Subcutaneous abdominal adipose tissue (tissue), 5 donors: Measurements from ENCODE around the gene TMEM145.

Source experiments
- H3K27ac ChIP-seq: one replicate; pipeline ENCODE4 v1.7.0; 2013; ENCODE audit warnings: low read depth, mild to moderate bottlenecking, inconsistent platforms, low read length, moderate library complexity
- H3K27me3 ChIP-seq, 5 donors: one replicate each; pipeline ENCODE4 v1.7.0; 2013; ENCODE audit warnings: low read length in 5 of 5, inconsistent platforms in 1 of 5; ENCODE audit not compliant: control insufficient read depth in 5 of 5, insufficient read depth in 4 of 5
- H3K36me3 ChIP-seq, 5 donors: one replicate each; pipeline ENCODE4 v1.7.0; 2013; ENCODE audit warnings: low read length in 5 of 5; ENCODE audit not compliant: control insufficient read depth in 5 of 5, insufficient read depth in 5 of 5
- H3K4me1 ChIP-seq, 5 donors: one replicate each; pipeline ENCODE4 v1.7.0; 2013; ENCODE audit warnings: low read length in 5 of 5, mild to moderate bottlenecking in 3 of 5, moderate library complexity in 1 of 5; ENCODE audit not compliant: control insufficient read depth in 5 of 5, insufficient read depth in 5 of 5
- H3K4me3 ChIP-seq, 5 donors: one replicate each; pipeline ENCODE4 v1.7.0; 2013; ENCODE audit warnings: low read length in 5 of 5, low read depth in 1 of 5
- H3K9ac ChIP-seq, 5 donors: one replicate each; pipeline ENCODE4 v1.7.0; 2013; ENCODE audit warnings: low read length in 5 of 5, mild to moderate bottlenecking in 4 of 5, moderate library complexity in 3 of 5
- H3K9me3 ChIP-seq, 5 donors: one replicate each; pipeline ENCODE4 v1.7.0; 2013; ENCODE audit warnings: low read length in 5 of 5; ENCODE audit not compliant: control insufficient read depth in 5 of 5
- donor health status: healthy.
- donor health status: healthy.
- donor health status: healthy.
- donor health status: healthy.
- donor health status: healthy.

Gene TMEM145

DNA sequence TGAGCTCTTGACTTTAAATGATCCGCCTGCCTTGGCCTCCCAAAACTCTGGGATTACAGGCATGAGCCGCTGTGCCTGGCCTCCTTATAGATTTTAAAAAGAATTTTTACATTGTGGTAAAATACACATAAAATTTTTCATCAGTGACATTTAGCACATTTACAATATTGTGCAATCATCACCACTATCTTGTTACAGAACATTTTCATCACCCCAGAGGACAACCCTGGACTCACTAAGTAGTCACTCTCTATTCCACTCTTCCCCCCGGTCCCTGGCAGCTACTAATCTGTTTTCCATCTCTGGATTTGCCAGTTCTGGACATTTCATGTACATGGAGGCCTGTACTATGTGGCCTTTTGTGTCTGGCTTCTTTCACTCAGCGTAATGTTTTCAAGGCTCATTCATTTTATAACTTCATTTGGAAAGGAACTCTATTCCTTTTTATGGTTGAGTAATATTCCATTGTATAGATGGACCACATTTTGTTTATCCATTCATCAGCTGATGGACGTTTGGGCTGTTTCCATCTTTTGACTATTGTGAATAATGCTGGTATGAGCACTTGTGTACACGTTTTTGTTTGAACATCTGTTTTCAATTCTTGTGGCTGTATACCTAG lies 32.2 kb downstream of the TMEM145 start:
- Histone ChIP-seq H3K9ac (no peak overlapping the region), H3K27me3 (no peaks in the 10 kb centered on the region), H3K4me1 (peaks cover 0 to 32% (median 3%) of the 10 kb centered on the region in 5 donors), H3K36me3 (peaks cover 0 to 38% (median 18%) of the 10 kb centered on the region in 5 donors), H3K27ac (peak overlapping the region; percentile 41), H3K4me3 (no peak overlapping the region), H3K9me3 (no peaks in the 10 kb centered on the region)

DNA sequence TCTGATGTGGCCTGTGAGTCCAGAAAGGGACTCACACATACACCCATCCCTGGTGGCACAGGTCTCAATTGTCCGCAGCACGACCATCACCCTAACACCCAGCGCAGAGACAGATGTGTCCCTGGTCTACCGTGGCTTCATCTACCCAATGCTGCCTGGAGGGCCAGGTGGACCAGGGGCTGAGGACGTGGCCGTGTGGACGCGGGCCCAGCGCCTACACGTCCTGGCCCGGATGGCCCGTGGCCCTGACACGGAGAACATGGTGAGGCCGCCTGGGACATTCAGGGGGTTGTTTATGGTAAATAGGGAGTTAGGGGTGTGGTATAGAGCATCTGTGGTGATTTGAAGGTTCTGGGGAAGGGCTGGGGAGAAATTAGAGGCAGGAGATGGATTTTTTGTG lies 35.1 kb downstream of the TMEM145 start:
- H3K9ac ChIP-seq: no peak overlapping the region
- no peaks in the 10 kb centered on the region for H3K9me3 ChIP-seq
- H3K36me3 ChIP-seq: peaks cover 0 to 52% (median 25%) of the 10 kb centered on the region in 5 donors
- H3K27ac ChIP-seq: no peak overlapping the region
- H3K27me3 ChIP-seq: no peaks in the 10 kb centered on the region
- peaks cover 0 to 32% (median 3%) of the 10 kb centered on the region in 5 donors for H3K4me1 ChIP-seq
- H3K4me3 ChIP-seq: no peak overlapping the region

DNA sequence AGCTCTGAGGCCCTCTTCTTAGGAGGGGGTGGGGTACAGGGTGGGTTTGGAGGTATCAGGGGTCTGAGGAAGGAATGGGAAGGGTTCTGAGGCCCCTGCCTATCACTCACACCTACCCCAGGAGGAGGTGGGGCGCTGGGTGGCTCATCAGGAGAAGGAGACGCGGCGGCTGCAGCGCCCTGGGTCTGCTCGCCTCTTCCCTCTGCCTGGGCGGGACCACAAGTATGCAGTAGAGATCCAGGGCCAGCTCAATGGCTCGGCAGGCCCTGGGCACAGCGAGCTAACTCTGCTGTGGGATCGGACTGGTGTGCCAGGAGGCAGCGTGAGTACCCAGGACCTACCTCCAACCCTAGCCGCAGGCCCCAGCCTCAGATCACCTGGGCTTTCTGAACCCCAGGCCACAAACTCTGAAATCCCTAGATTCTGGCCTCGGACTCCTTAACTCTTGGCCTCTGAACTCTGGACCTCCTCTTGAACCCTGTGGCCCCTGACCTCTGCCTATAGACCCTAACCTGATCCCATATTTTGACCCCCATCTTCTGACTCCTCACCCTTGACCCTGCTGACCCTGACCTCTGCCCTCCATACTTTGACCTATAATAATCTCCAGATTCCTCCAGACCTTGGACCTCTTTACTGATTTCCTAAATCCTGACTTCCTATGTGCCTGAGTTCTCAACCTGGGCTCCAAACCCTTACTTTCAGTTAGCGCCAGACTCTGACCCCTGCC lies 36.4 kb downstream of the TMEM145 start:
- peaks cover 0 to 21% (median 2%) of the 10 kb centered on the region in 5 donors for H3K4me1 ChIP-seq
- no peaks in the 10 kb centered on the region for H3K9me3 ChIP-seq
- peaks cover 0 to 56% (median 35%) of the 10 kb centered on the region in 5 donors for H3K36me3 ChIP-seq
- no peak overlapping the region for H3K27ac ChIP-seq
- H3K9ac ChIP-seq: no peak overlapping the region
- no peaks in the 10 kb centered on the region for H3K27me3 ChIP-seq
- no peak overlapping the region for H3K4me3 ChIP-seq

DNA sequence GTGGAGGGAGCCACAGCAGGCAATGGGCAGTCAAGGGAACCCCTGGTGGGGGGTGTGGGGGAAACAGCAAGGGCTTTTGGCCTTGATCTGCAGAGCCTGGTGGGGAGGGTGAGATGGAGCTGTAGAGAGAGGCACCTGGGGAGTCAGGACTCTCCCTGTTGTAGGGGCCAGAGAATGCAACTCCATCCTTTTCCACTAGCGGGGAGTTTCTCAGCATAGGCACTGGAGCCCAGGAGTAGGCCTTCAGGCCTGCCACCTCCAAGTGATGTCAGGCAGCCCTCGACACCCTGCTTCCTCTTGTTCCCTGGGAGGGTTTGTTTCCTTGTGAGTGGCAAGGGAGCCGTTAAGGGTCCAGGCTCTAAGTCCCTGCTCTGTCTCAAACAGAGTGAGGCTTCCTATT lies 37.3 kb downstream of the TMEM145 start:
- H3K27ac ChIP-seq: no peak overlapping the region
- H3K9me3 ChIP-seq: no peaks in the 10 kb centered on the region
- H3K4me1 ChIP-seq: peaks cover 0 to 12% (median under 1%) of the 10 kb centered on the region in 5 donors
- no peaks in the 10 kb centered on the region for H3K27me3 ChIP-seq
- H3K9ac ChIP-seq: no peak overlapping the region
- peaks cover 0 to 56% (median 41%) of the 10 kb centered on the region in 5 donors for H3K36me3 ChIP-seq
- no peak overlapping the region for H3K4me3 ChIP-seq

DNA sequence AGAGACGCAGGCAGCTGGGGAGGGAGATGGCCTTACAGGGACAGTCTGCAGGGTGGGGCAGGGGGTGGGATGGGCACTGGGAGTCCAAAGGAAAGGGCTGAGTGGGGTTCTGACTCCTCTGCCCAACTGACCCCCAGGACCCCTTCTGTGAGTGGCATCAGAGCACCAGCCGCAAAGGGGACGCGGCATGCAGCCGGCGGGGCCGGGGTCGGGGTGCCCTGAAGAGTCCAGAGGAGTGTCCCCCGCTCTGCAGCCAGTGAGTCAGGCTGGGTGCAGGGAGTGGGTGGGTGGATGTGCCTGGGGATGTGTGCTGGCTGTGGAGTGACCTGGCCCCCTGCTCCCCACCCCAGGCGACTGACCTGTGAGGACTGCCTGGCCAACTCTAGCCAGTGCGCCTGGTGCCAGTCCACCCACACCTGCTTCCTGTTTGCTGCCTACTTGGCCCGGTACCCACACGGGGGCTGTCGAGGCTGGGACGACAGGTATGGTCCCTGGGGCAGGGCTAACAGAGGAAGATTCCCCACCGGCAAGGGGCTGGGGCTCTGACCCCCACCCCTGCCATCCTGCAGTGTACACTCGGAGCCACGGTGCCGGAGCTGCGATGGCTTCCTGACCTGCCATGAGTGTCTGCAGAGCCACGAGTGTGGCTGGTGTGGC lies 38.1 kb downstream of the TMEM145 start:
- Histone ChIP-seq H3K9ac (no peak overlapping the region), H3K4me1 (peaks cover 0 to 8% (median 0%) of the 10 kb centered on the region in 5 donors), H3K27ac (no peak overlapping the region), H3K27me3 (no peaks in the 10 kb centered on the region), H3K9me3 (no peaks in the 10 kb centered on the region), H3K36me3 (peaks cover 0 to 62% (median 49%) of the 10 kb centered on the region in 5 donors), H3K4me3 (no peak overlapping the region)

DNA sequence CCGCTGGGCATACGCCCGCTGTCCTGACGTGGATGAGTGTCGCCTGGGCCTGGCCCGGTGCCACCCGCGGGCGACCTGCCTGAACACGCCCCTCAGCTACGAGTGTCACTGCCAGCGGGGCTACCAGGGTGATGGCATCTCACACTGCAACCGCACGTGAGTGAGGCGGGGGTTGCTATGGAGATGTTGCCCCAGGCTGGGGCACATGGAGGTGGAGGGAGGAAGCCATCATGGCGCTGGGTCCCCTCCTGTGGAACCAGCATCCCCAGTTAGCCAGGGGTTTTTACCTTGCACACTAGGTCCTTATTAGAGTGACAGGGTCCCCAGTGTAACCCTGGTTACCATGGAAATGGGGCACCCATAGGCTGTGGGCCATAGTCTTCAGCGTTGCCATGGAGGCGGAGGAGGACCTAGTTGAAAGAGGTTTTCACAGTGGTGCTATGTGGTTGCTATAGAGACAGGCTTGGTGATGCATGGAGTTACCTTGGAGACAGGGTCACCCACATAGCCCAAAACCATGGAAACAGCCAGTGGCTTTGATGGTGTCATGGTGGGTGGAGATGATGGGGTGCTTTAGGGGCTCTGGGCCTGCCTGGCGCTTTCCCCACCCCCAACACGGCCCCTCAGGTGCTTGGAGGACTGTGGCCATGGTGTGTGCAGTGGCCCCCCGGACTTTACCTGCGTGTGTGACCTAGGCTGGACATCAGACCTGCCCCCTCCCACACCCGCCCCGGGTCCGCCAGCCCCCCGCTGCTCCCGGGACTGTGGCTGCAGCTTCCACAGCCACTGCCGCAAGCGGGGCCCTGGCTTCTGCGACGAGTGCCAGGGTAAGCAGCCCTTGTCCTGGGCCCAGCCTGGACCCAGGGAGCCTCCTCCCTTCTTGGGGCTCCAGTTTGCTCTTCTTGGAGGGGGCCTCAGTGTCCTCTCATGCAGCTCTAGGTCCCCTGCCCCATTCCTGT lies 39.5 kb downstream of the TMEM145 start:
- no peaks in the 10 kb centered on the region for H3K27me3 ChIP-seq
- no peak overlapping the region for H3K9ac ChIP-seq
- H3K9me3 ChIP-seq: no peaks in the 10 kb centered on the region
- no peak overlapping the region for H3K27ac ChIP-seq
- peaks cover 0 to 76% (median 62%) of the 10 kb centered on the region in 5 donors for H3K36me3 ChIP-seq
- H3K4me3 ChIP-seq: no peak overlapping the region
- H3K4me1 ChIP-seq: peaks cover 0 to 3% (median 0%) of the 10 kb centered on the region in 5 donors

DNA sequence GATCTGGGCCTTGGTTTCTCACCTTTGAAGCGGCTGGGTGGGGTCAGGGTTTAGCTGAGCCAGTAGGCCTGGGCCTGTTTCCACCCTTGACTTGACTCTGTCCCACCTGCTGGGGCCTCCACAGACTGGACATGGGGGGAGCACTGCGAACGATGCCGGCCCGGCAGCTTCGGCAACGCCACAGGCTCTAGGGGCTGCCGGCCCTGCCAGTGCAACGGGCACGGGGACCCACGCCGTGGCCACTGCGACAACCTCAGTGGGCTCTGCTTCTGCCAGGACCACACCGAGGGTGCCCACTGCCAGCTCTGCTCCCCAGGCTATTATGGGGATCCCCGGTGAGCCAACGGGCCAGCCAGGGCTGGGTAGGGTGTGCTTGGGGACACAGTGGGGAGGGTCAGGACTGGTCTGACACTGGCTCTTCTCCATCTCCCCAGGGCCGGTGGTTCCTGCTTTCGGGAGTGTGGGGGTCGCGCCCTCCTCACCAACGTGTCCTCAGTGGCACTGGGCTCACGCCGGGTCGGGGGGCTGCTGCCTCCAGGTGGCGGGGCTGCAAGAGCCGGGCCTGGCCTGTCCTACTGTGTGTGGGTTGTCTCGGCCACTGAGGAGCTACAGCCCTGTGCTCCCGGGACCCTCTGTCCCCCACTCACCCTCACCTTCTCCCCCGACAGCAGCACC lies 40.4 kb downstream of the TMEM145 start:
- no peaks in the 10 kb centered on the region for H3K4me1 ChIP-seq
- H3K36me3 ChIP-seq: peaks cover 0 to 78% (median 63%) of the 10 kb centered on the region in 5 donors
- no peaks in the 10 kb centered on the region for H3K27me3 ChIP-seq
- no peaks in the 10 kb centered on the region for H3K9me3 ChIP-seq
- H3K27ac ChIP-seq: no peak overlapping the region
- no peak overlapping the region for H3K4me3 ChIP-seq
- H3K9ac ChIP-seq: no peak overlapping the region

DNA sequence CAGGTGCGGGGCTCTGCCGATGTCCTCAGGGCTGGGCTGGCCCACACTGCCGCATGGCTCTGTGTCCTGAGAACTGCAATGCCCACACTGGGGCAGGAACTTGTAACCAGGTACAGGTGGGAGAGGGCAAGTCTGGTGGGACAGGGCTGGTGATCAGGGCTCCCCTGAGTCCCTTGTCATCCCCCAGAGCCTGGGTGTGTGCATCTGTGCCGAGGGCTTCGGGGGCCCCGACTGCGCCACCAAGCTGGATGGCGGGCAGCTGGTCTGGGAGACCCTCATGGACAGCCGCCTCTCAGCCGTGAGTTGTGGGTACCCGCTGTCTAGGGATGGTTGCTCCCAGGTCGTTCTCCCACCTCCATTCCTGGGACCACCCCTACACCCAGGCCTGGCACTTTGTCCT lies 42.8 kb downstream of the TMEM145 start:
- peaks cover 0 to 4% (median 0%) of the 10 kb centered on the region in 5 donors for H3K4me1 ChIP-seq
- H3K9ac ChIP-seq: no peak overlapping the region
- H3K27me3 ChIP-seq: no peaks in the 10 kb centered on the region
- H3K9me3 ChIP-seq: no peaks in the 10 kb centered on the region
- no peak overlapping the region for H3K27ac ChIP-seq
- H3K36me3 ChIP-seq: peaks cover 0 to 83% (median 63%) of the 10 kb centered on the region in 5 donors
- H3K4me3 ChIP-seq: no peak overlapping the region

DNA sequence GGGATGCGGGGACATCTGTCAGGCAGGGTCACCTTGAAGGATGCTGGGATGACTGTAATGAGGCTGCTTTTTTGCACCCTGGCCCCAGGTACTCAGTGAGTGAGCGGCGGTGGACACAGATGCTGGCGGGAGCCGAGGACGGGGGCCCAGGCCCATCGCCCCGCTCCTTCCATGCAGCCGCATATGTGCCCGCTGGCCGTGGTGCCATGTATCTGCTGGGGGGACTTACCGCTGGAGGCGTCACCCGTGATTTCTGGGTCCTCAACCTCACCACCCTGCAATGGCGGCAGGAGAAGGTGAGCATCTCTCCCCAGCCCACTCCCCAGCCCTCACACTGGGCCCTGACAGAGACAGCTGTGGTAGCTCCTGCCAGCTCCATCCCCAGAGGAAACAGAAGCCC lies 43.6 kb downstream of the TMEM145 start:
- no peaks in the 10 kb centered on the region for H3K9me3 ChIP-seq
- peaks cover 0 to 83% (median 61%) of the 10 kb centered on the region in 5 donors for H3K36me3 ChIP-seq
- H3K4me3 ChIP-seq: no peak overlapping the region

More for the DNA sequence above, 43.6 kb downstream of the TMEM145 start:
- H3K4me1 ChIP-seq: peaks cover 0 to 12% (median 0%) of the 10 kb centered on the region in 5 donors
- no peak overlapping the region for H3K27ac ChIP-seq
- H3K27me3 ChIP-seq: no peaks in the 10 kb centered on the region
- H3K9ac ChIP-seq: no peak overlapping the region
